KMS-11 (cell line): ENCODE data around the gene IL19.

ENCODE experiments used
- H2AFZ ChIP-seq: fragments of 200-600 bp; sonication (generic); 2 replicates; pipeline ENCODE4 v1.6.1; 2016; ENCODE audit warnings: antibody characterized with exemption, mixed run types, low read depth
- H3K27ac ChIP-seq: fragments of 200-600 bp; sonication (generic); 2 replicates; pipeline ENCODE4 v1.6.1; 2016; ENCODE audit warnings: mild to moderate bottlenecking, mixed run types
- H3K27me3 ChIP-seq: fragments of 200-600 bp; sonication (generic); 2 replicates; pipeline ENCODE4 v1.6.1; 2017; ENCODE audit warnings: mild to moderate bottlenecking, low read depth, mixed run types, moderate library complexity; ENCODE audit not compliant: insufficient read depth
- H3K36me3 ChIP-seq: fragments of 200-600 bp; sonication (generic); 2 replicates; pipeline ENCODE4 v1.6.1; 2017; ENCODE audit warnings: mild to moderate bottlenecking, mixed run types; ENCODE audit not compliant: insufficient read depth
- H3K4me1 ChIP-seq: fragments of 200-600 bp; sonication (generic); 2 replicates; pipeline ENCODE4 v1.6.1; 2016; ENCODE audit warnings: mild to moderate bottlenecking, low read depth, mixed run types; ENCODE audit not compliant: poor library complexity, severe bottlenecking
- H3K4me2 ChIP-seq: fragments of 200-600 bp; sonication (generic); 2 replicates; pipeline ENCODE4 v1.7.0; 2016; ENCODE audit warnings: mild to moderate bottlenecking, mixed run types
- H3K4me3 ChIP-seq: fragments of 200-600 bp; sonication (generic); IDR thresholded peaks from 2 replicates; pipeline ENCODE4 v1.6.1; 2017; ENCODE audit warnings: low read depth, low read length, mixed read lengths; ENCODE audit not compliant: insufficient read depth
- H3K79me2 ChIP-seq: fragments of 200-600 bp; sonication (generic); 2 replicates; pipeline ENCODE4 v1.6.1; 2016; ENCODE audit warnings: low read depth, mixed run types; ENCODE audit not compliant: insufficient read depth
- H3K9ac ChIP-seq: fragments of 200-600 bp; sonication (generic); 2 replicates; pipeline ENCODE4 v1.6.1; 2016; ENCODE audit warnings: mild to moderate bottlenecking, mixed run types
- H4K20me1 ChIP-seq: fragments of 200-600 bp; sonication (generic); 2 replicates; pipeline ENCODE4 v1.6.1; 2016; ENCODE audit warnings: mild to moderate bottlenecking, mixed run types; ENCODE audit not compliant: insufficient read depth
- CTCF ChIP-seq: fragments of 200-600 bp; sonication (generic); conservative IDR thresholded peaks from 2 replicates; pipeline ENCODE4 v1.6.1; 2017; ENCODE audit warnings: low read depth, mild to moderate bottlenecking, antibody characterized with exemption, low read length, moderate library complexity, mixed read lengths

Gene IL19

GRCh38 chr1:206867716-206868115 lies 97.1 kb downstream of the IL19 start:
- no peak overlapping the region for H3K4me2 ChIP-seq
- H3K9ac ChIP-seq, result no peak overlapping the region
- no peak overlapping the region for H3K27ac ChIP-seq
- H3K4me3 ChIP-seq, result no peak overlapping the region
- peaks cover 13% of the 10 kb centered on the region for H3K4me1 ChIP-seq
- no peaks in the 10 kb centered on the region for H3K79me2 ChIP-seq
- no peak for TF ChIP-seq CTCF
- no peak overlapping the region for H2AFZ ChIP-seq
- no peaks in the 10 kb centered on the region for H3K36me3 ChIP-seq
- H4K20me1 ChIP-seq, result no peaks in the 10 kb centered on the region
- no peaks in the 10 kb centered on the region for H3K27me3 ChIP-seq

- no peak overlapping the region for H3K4me2 ChIP-seq
- no peak overlapping the region for H2AFZ ChIP-seq
- H3K4me3 ChIP-seq, result no peak overlapping the region
- H4K20me1 ChIP-seq, result no peaks in the 10 kb centered on the region
- no peaks in the 10 kb centered on the region for H3K36me3 ChIP-seq
- H3K9ac ChIP-seq, result no peak overlapping the region
- no peaks in the 10 kb centered on the region for H3K79me2 ChIP-seq
- H3K27me3 ChIP-seq, result no peaks in the 10 kb centered on the region
- TF ChIP-seq CTCF, result no peak
- H3K4me1 ChIP-seq, result peaks cover 13% of the 10 kb centered on the region
- no peak overlapping the region for H3K27ac ChIP-seq
Measured at GRCh38 chr1:206868264-206868663, 97.7 kb downstream of the IL19 start.

GRCh38 chr1:206872139-206872538 lies 101.6 kb downstream of the IL19 start:
- Histone ChIP-seq H3K27me3 (no peaks in the 10 kb centered on the region), H3K36me3 (no peaks in the 10 kb centered on the region), H2AFZ (peak overlapping the region; percentile 14; the same call in 1 of the 2 replicates), H3K4me2 (peak overlapping the region; percentile 22), H3K4me1 (peaks cover 13% of the 10 kb centered on the region), H4K20me1 (no peaks in the 10 kb centered on the region), H3K27ac (no peak overlapping the region), H3K9ac (no peak overlapping the region), H3K4me3 (no peak overlapping the region), H3K79me2 (no peaks in the 10 kb centered on the region)
- TF ChIP-seq CTCF, result no peak

GRCh38 chr1:206873603-206874188 lies 103.1 kb downstream of the IL19 start:
- peaks cover 13% of the 10 kb centered on the region for H3K4me1 ChIP-seq
- no peak overlapping the region for H3K4me2 ChIP-seq
- no peak overlapping the region for H3K27ac ChIP-seq
- H3K36me3 ChIP-seq, result no peaks in the 10 kb centered on the region
- H3K27me3 ChIP-seq, result no peaks in the 10 kb centered on the region
- no peaks in the 10 kb centered on the region for H4K20me1 ChIP-seq
- no peak overlapping the region for H2AFZ ChIP-seq
- no peak overlapping the region for H3K9ac ChIP-seq
- no peak for TF ChIP-seq CTCF
- no peaks in the 10 kb centered on the region for H3K79me2 ChIP-seq
- no peak overlapping the region for H3K4me3 ChIP-seq
